IPS-20b (cell line): ENCODE data around the gene CYRIA.

ENCODE experiments used
- H3K27ac ChIP-seq: one replicate; pipeline ENCODE4 v1.5.1; 2013; ENCODE audit warnings: low read length
- H3K27me3 ChIP-seq: 2 replicates; pipeline ENCODE4 v1.6.1; 2013; ENCODE audit warnings: mild to moderate bottlenecking, low read length, inconsistent platforms; ENCODE audit not compliant: insufficient read depth
- H3K36me3 ChIP-seq: 2 replicates; pipeline ENCODE4 v1.6.1; 2013; ENCODE audit warnings: low read depth, mild to moderate bottlenecking, inconsistent platforms, low read length, moderate library complexity; ENCODE audit not compliant: insufficient read depth
- H3K4me1 ChIP-seq: 2 replicates; pipeline ENCODE4 v1.6.1; 2013; ENCODE audit warnings: mild to moderate bottlenecking, control low read depth, inconsistent platforms, low read length, moderate library complexity; ENCODE audit not compliant: insufficient read depth
- H3K4me3 ChIP-seq: 2 replicates; pipeline ENCODE4 v1.5.1; 2013; ENCODE audit warnings: mild to moderate bottlenecking, low read length, inconsistent platforms
- H3K9ac ChIP-seq: 2 replicates; pipeline ENCODE4 v1.6.1; 2013; ENCODE audit warnings: low read depth, mild to moderate bottlenecking, inconsistent platforms, low read length, moderate library complexity
- H3K9me3 ChIP-seq: 2 replicates; pipeline ENCODE4 v1.6.1; 2013; ENCODE audit warnings: mild to moderate bottlenecking, low read depth, low read length, inconsistent platforms; ENCODE audit not compliant: insufficient read depth

CYRIA gene

DNA sequence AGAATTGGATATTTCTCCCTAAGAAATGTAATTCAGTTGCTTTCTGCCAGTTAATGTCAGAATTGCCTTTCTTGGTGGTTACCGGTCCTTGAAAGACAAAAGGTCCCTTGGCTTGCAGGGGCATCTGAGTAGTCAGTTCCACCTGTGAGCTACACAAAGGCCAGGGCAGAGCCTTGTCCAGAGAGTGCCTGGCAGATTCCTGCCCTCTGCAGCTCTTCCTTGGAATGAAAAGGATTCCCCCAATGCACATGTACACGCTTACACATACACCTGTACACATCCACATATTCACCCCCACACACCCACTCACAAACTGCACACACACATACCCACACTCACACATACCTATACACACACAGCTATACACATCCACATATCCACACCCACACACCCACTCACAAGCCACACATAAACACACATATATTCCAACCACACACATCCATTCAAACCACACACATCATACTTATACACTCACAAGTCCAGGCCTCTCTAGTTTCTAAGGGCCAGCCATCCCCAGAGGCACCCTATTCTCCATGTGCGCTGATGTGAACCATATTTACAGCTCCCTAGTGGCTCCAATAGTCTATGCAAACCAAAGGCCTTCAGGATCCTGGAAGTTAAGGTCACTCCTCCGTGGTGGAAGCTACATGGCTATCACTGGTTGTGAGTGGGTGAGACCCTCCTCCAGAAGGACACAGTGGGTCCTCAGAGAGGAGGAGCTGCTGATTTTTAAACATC, 9.6 kb downstream of the CYRIA start:
- H3K9me3 ChIP-seq: no peaks in the 10 kb centered on the region
- H3K27me3 ChIP-seq: no peaks in the 10 kb centered on the region
- no peak overlapping the region for H3K27ac ChIP-seq
- no peak overlapping the region for H3K9ac ChIP-seq
- H3K4me3 ChIP-seq: no peak overlapping the region
- no peaks in the 10 kb centered on the region for H3K36me3 ChIP-seq
- H3K4me1 ChIP-seq: peaks cover 5% of the 10 kb centered on the region; the same call in 1 of the 2 replicates

DNA sequence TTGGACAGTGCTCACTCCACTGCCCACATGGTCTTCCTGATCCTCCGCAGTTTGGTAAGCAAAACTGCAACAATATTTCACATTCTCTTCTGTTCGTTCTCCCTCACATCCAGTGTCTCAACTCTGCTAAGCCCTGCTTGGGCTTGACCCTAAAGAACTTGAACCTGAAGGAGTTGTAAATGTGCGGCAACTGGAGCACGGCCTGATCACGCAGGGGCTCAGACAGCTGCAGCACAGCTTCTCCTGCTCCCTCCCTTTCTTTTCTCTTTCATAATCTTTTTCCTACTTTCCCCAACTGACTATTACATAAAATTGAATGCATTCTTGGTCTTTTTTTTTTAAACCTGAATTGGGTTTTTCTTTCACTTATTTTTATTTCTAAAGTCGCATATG, 10.2 kb downstream of the CYRIA start:
- Histone ChIP-seq H3K4me3 (no peak overlapping the region), H3K9me3 (no peaks in the 10 kb centered on the region), H3K4me1 (peaks cover 5% of the 10 kb centered on the region; the same call in 1 of the 2 replicates), H3K27ac (no peak overlapping the region), H3K9ac (no peak overlapping the region), H3K27me3 (no peaks in the 10 kb centered on the region), H3K36me3 (no peaks in the 10 kb centered on the region)

DNA sequence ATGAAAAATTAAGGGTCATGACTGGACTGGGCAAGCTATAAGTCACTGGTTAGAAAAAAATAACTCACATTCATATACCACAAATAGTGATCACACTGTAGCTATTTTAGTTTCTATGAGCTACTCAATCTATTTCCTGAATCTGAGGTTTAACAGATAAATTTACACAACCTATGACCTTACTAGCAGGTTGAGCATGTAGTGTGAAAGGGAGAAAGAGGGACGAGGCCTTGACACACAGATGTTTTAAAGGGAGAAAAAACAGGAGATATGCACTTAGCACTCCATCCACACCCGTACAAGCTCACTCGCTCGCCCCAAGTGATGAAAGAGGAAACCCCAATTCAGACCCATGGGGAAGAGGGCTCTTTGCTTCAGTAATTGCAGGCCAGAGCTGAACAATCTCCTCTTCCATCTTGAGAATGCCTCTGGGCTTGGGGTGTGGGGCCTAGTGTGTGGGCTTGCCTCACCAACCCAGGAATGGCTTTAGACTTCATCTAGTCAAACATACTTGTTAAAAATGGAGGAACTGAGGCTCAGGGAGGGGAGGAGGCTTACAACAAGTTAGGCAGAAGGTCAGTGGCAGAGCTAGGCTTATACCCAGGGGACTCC, 10.7 kb downstream of the CYRIA start:
- peaks cover 5% of the 10 kb centered on the region; the same call in 1 of the 2 replicates for H3K4me1 ChIP-seq
- H3K9me3 ChIP-seq: no peaks in the 10 kb centered on the region
- no peaks in the 10 kb centered on the region for H3K36me3 ChIP-seq
- no peak overlapping the region for H3K9ac ChIP-seq
- no peak overlapping the region for H3K4me3 ChIP-seq
- no peak overlapping the region for H3K27ac ChIP-seq
- H3K27me3 ChIP-seq: no peaks in the 10 kb centered on the region

DNA sequence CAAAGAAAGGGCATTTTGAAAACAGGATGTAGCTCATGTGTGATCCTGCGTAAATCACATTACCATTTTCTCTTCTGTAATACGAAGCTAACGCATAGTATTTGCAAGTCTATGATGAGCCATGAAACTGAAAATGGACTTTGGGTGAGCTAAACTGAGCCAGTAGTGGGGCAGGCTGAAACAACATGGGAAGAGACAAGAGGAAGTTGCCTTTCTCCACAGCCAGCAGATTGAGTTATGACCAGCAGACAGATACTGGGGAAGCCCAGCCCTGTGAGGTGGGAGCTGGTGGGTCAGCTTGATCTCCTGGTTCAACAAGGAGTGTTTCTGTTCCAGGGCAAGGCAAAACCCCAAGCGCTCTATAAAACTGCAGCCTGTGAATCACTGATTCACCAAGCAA, 11.8 kb downstream of the CYRIA start:
- Histone ChIP-seq H3K4me1 (peaks cover 5% of the 10 kb centered on the region; the same call in 1 of the 2 replicates), H3K27ac (no peak overlapping the region), H3K9ac (no peak overlapping the region), H3K27me3 (no peaks in the 10 kb centered on the region), H3K4me3 (no peak overlapping the region), H3K9me3 (no peaks in the 10 kb centered on the region), H3K36me3 (no peaks in the 10 kb centered on the region)

DNA sequence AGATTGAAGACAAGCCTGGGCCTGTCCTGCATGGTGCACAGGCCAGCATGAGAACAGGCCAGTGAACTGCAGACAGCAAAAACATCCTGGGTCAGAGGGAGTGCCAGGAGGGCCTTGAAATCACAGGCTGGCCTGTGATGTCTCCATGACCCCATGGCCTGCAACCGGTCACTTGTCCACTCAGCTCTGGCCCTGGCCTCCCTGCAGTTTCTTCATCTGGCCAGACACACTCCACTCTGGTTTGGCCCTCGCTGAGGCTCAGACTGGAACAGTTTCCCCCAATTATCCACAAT, 12.6 kb downstream of the CYRIA start:
- H3K36me3 ChIP-seq: no peaks in the 10 kb centered on the region
- no peaks in the 10 kb centered on the region for H3K27me3 ChIP-seq
- no peaks in the 10 kb centered on the region for H3K9me3 ChIP-seq
- peaks cover 5% of the 10 kb centered on the region; the same call in 1 of the 2 replicates for H3K4me1 ChIP-seq
- no peak overlapping the region for H3K27ac ChIP-seq
- H3K9ac ChIP-seq: no peak overlapping the region
- no peak overlapping the region for H3K4me3 ChIP-seq

DNA sequence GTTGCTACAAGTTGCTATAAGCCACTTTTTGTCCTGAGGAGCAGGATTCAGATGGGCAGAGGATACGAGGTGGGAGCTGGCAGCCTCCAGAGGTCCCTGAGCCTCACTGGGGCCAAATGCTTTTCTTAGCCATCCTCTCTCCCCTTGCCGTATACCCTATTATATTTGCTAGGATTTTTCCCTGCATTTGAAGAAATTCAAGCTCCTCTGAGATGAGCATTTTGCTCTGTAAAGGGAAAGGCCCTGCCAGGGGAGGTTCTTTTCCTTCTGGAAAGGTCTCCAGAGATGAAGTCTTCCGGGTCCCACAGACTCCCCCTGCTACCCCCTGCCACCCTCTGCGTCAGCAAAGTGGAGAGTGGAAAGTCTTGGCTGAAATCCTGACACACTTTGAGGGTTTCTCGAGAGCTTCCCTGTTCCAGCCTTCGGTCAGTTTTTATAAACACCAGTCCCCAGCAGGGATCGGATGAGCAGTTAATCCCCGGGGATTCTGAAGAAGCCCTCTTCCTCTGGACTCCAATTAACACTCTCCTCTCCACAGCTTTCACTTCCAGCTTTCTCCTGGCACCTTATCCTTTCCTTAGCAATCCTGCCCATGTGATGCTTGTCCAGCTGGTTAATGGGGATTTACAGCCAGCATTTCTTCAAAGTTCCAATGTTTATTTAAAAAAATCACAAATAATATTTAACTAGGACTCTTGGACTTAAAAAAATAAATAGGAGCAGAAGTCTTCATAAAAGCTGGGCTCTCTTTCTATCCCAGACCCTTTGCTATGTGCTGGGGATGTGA, 13.1 kb downstream of the CYRIA start:
- H3K36me3 ChIP-seq: no peaks in the 10 kb centered on the region
- H3K9ac ChIP-seq: no peak overlapping the region
- peaks cover 5% of the 10 kb centered on the region; the same call in 1 of the 2 replicates for H3K4me1 ChIP-seq
- no peaks in the 10 kb centered on the region for H3K27me3 ChIP-seq
- H3K9me3 ChIP-seq: no peaks in the 10 kb centered on the region
- H3K27ac ChIP-seq: no peak overlapping the region
- no peak overlapping the region for H3K4me3 ChIP-seq

DNA sequence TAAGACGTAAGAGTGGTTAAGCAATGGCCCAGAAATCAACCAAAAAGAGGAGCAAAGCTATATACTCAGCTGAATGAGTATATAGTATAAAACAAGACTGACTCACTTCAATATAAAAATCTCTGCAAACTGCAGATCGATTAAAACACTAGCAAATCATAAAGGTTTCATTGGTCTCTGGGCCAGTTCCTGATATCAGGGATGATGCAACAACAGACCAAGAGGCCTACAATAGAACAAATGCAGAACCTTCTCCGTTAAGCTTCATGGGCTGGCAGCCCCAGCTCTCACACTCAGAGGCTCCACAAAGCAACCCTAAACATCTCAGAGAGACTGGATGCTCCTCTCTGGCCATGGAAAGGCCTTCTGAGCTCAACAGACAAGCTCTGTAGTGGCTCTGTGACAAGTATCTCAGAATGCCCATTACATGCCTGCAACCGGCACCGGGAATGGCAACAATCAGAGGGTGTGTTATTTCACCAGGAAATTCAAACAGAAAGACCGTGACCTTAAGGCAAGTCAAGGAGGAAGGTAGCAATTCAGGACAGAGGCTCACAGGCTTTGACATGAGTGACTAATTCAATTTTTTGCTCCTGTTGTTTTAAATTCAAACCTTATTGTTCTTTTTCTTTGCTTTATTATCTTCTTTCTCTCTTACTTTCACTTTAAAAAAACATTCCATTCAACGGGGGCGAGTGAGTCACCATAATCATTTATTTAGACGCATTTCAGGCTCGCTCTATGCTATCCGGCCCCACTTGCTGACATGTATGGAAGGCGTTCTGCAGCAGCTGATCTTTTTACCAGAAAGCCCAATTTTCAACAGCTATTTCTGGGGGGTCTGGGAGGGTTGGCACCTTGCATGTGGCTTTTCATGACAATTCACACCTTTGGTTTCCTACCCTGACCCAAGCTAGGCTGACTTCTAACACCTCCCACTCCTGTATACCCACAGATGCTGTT, 15.1 kb downstream of the CYRIA start:
- H3K36me3 ChIP-seq: no peaks in the 10 kb centered on the region
- no peak overlapping the region for H3K27ac ChIP-seq
- H3K9ac ChIP-seq: no peak overlapping the region
- H3K4me3 ChIP-seq: no peak overlapping the region
- no peaks in the 10 kb centered on the region for H3K27me3 ChIP-seq
- H3K9me3 ChIP-seq: no peaks in the 10 kb centered on the region
- peaks cover 9% of the 10 kb centered on the region; the same call in 1 of the 2 replicates for H3K4me1 ChIP-seq

DNA sequence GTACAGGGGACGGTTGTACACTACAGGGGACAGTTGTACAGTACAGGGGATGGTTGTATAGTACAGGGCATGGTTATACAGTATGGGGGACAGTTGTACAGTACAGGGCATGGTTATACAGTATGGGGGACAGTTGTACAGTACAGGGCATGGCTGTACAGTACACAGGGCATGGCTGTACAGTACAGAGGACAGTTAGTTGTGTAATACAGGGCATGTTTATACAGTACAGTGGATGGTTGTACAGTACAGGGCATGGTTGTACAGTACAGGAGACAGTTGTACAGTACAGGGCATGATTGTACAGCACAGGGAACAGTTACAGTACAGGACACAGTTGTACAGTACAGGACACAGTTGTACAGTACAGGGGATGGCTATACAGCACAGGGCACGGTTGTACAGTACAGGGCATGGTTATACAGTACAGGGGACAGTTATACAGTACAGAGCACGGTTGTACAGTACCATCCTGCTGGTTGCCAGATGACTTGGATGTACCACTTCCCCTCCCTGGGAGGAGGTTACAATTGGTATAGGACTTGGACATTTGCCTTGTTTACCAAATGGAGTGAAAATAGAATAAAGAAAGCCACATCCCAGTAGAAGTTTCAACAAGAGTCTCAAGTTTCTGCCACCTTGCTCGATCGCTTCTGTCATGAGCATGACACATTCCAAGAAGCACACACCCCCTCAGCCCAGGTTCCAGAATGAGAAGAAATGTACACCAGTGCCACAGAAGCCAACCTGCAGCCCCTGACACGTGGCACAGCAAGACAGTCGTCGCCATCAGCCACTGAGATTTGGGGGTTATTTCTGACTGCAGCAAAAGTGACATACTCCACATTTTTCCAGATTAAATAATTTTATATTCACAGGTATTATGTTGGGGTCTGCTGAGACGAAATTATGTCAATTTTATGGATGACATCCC, 16.0 kb downstream of the CYRIA start:
- H3K9me3 ChIP-seq: no peaks in the 10 kb centered on the region
- no peak overlapping the region for H3K9ac ChIP-seq
- H3K4me3 ChIP-seq: no peak overlapping the region
- H3K27me3 ChIP-seq: no peaks in the 10 kb centered on the region
- H3K27ac ChIP-seq: no peak overlapping the region
- no peaks in the 10 kb centered on the region for H3K36me3 ChIP-seq
- H3K4me1 ChIP-seq: peaks cover 9% of the 10 kb centered on the region; the same call in 1 of the 2 replicates

DNA sequence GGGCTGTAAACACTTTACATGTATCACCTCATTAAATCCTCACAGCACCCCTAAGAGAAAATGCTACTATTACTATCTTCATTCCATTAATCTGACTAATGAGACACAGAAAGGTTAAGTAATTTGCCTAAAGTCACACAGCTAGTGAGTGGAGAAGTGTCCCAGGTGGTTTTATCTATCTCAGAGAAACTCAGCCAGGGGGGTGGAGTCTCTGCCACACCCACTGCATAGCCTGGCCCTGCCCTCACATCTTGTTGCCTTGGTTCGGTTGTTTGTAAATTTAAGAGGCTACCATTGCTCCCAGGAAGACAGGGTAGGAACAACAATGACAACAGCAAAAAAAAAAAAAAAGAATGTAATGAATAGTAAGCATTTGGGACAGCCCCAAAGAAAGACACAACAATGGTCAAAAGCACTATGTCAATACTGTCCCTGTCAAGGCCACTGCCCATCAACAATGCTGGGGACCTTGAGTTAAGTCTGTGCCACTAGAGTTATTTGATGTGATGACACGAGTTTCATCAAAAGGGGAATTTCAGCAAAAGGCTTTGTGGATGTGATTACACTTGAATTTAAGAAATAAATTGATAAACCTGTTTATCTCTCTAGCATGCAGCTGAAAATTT, 17.5 kb downstream of the CYRIA start:
- H3K4me3 ChIP-seq: no peak overlapping the region
- no peaks in the 10 kb centered on the region for H3K27me3 ChIP-seq

DNA sequence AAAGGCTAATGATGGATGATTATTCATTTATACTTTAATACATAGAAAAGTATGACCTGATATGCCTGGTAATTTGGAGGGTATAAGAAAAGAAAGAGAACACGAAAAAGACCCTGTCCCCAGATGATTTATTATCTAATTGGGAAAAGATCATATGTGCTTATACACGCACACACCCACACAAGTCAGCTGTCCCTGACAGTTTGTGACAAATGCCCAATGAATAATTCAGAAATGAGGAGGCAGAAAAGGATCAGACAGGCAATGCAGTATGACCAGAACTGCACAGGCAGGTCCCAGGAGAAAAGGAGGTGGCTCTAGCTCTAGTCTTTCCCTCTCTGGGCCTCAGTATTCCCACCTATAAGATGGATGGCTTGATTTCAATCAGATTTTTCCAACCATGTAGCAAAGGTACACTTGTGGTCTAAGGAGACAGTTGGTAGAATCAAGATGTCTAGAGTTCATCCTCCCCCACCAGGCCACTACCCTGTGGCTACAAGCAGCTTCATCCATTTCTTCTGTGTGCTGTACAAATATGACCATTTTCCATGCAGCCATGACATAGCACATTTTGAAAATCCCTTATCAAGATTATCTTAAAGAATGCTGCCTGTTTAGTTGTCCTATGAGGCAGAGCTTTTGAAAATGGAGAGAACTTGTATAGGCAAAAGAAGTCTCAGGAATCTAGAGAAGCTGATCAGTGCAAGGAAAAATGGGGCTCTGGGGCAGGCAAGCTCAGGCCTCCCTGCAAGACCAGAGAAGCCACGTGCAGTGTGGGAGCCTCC, 19.7 kb downstream of the CYRIA start:
- Histone ChIP-seq H3K27me3 (no peaks in the 10 kb centered on the region), H3K36me3 (no peaks in the 10 kb centered on the region), H3K4me1 (peaks cover 4% of the 10 kb centered on the region; the same call in 1 of the 2 replicates), H3K9me3 (no peaks in the 10 kb centered on the region), H3K9ac (no peak overlapping the region), H3K4me3 (no peak overlapping the region), H3K27ac (no peak overlapping the region)

More for the DNA sequence above, 17.5 kb downstream of the CYRIA start:
- Histone ChIP-seq H3K4me1 (peaks cover 4% of the 10 kb centered on the region; the same call in 1 of the 2 replicates), H3K36me3 (no peaks in the 10 kb centered on the region), H3K27ac (no peak overlapping the region), H3K9me3 (no peaks in the 10 kb centered on the region), H3K9ac (no peak overlapping the region)
